Epithelial cell of esophagus (primary cell): Measurements from ENCODE around the gene ANTKMT.

Source experiments
- DNase-seq: peaks from one replicate; pipeline ENCODE4 v3.0.0; 2010; ENCODE audit warnings: low read depth
- H3K4me3 ChIP-seq: 2 replicates; pipeline ENCODE4 v1.5.1; 2011; ENCODE audit warnings: mild to moderate bottlenecking, low read length, control low read depth
- TF ChIP-seq, protein P1 (sequence below): IDR thresholded peaks from 2 replicates; pipeline ENCODE4 v1.5.1; 2011; ENCODE audit warnings: low read depth, mild to moderate bottlenecking, low read length, control low read depth, inconsistent platforms; ENCODE audit not compliant: insufficient read depth; ENCODE audit errors: missing control alignments

ANTKMT gene

DNA sequence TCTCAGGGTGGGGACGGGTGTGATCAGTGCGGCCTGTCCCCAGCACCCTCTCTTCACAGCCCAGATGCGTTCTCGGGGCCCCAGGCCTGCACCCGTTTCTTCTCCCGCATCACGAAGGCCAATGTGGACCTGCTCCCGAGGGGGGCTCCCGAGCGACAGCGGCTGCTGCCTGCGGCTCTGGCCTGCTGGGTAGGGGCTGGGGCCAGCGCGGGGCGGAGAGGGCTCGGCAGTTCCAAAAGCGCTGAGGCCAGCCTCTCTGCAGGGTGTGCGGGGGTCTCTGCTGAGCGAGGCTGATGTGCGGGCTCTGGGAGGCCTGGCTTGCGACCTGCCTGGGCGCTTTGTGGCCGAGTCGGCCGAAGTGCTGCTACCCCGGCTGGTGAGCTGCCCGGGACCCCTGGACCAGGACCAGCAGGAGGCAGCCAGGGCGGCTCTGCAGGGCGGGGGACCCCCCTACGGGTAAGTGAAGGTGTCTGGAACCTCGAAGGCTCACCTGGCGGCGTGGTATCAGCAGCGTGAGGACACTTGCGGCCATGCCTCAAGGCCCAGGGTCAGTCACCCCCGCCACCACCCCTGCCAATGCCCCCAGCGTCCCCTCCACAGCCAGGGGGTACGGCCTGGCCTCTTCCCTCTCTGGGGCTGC is 44.0 kb downstream of the ANTKMT start:
- no peak overlapping the region for H3K4me3 ChIP-seq
- DNase-seq, result no peak
- TF ChIP-seq, protein P1, sequence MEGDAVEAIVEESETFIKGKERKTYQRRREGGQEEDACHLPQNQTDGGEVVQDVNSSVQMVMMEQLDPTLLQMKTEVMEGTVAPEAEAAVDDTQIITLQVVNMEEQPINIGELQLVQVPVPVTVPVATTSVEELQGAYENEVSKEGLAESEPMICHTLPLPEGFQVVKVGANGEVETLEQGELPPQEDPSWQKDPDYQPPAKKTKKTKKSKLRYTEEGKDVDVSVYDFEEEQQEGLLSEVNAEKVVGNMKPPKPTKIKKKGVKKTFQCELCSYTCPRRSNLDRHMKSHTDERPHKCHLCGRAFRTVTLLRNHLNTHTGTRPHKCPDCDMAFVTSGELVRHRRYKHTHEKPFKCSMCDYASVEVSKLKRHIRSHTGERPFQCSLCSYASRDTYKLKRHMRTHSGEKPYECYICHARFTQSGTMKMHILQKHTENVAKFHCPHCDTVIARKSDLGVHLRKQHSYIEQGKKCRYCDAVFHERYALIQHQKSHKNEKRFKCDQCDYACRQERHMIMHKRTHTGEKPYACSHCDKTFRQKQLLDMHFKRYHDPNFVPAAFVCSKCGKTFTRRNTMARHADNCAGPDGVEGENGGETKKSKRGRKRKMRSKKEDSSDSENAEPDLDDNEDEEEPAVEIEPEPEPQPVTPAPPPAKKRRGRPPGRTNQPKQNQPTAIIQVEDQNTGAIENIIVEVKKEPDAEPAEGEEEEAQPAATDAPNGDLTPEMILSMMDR, result no peak

DNA sequence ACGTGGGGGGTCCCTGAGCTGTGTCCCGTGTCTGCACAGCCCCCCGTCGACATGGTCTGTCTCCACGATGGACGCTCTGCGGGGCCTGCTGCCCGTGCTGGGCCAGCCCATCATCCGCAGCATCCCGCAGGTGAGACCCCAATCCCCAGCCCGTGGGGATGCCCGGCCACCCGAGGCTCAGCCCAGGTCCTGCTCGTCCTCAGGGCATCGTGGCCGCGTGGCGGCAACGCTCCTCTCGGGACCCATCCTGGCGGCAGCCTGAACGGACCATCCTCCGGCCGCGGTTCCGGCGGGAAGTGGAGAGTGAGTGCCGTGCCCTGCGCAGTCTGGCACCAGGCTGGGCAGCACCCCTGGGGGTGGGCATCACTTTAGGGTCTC is 44.5 kb downstream of the ANTKMT start:
- DNase-seq, result no peak
- no peak overlapping the region for H3K4me3 ChIP-seq
- TF ChIP-seq, protein P1, result no peak

GRCh38 chr16:766008-766819 is 45.3 kb downstream of the ANTKMT start:
- no peak for DNase-seq
- TF ChIP-seq, protein P1, result no peak
- H3K4me3 ChIP-seq, result no peak overlapping the region

DNA sequence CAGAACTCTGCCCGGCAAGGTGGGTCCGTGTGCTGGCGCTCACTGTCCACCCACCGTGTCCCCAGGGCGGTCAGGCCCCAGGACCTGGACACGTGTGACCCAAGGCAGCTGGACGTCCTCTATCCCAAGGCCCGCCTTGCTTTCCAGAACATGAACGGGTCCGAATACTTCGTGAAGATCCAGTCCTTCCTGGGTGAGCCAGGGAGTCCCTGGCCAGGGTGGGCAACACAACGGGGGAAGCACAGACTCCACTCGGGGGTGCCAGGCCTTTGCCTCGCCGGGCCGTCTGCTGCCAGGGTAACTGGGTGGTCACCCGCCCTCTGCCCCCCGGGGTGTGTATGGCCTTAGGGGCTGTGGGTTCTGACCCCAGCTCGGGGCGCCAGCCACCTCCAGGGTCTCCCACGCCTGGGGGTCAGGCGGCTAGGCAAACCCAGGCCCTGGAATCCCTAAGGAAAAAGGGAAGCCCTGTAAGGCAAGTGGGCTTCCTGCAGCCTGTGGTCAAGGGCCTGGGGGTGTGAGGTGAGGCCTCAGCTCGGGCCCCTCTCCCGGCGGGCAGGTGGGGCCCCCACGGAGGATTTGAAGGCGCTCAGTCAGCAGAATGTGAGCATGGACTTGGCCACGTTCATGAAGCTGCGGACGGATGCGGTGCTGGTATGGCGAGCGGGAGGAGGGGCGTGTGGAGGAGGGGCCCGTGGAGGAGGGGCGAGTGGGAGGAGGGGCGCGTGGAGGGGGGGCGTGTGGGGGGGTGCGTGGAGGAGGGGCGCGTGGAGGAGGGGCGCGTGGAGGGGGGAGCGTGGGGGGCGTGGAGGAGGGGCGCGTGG is 46.1 kb downstream of the ANTKMT start:
- DNase-seq, result no peak
- H3K4me3 ChIP-seq, result no peak overlapping the region
- TF ChIP-seq, protein P1, result no peak

DNA sequence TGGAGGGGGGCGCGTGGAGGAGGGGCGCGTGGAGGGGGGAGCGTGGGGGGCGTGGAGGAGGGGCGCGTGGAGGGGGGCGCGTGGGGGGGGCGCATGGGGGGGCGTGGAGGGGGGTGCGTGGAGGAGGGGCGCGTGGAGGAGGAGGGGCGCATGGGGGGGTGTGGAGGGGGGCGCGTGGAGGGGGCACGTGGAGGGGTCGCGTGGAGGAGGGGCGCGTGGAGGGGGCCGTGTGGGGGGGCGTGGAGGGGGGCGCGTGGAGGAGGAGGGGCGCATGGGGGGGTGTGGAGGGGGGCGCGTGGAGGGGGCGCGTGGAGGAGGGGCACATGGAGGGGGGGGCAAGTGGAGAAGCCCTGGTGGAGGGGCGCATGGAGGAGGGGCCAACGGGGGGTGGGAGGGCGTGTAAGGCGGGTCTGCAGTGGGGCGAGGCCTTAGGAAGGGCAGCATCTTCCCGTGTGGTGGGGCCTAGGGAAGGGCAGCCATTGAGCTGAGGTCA is 46.8 kb downstream of the ANTKMT start:
- no peak for DNase-seq
- H3K4me3 ChIP-seq, result no peak overlapping the region
- TF ChIP-seq, protein P1, result no peak

GRCh38 chr16:768428-768827 is 47.5 kb downstream of the ANTKMT start:
- TF ChIP-seq, protein P1, result no peak
- no peak for DNase-seq
- H3K4me3 ChIP-seq, result no peak overlapping the region
